ENCODE data around the gene SLC35D2. TPM values are rescaled to one million over a fixed set of nuclear protein-coding genes. Genes with fewer than 3 reads are reported as not detected.

Gene SLC35D2
- total RNA-seq, 1 donor from 2014 or later, result 18.3 TPM

DNA sequence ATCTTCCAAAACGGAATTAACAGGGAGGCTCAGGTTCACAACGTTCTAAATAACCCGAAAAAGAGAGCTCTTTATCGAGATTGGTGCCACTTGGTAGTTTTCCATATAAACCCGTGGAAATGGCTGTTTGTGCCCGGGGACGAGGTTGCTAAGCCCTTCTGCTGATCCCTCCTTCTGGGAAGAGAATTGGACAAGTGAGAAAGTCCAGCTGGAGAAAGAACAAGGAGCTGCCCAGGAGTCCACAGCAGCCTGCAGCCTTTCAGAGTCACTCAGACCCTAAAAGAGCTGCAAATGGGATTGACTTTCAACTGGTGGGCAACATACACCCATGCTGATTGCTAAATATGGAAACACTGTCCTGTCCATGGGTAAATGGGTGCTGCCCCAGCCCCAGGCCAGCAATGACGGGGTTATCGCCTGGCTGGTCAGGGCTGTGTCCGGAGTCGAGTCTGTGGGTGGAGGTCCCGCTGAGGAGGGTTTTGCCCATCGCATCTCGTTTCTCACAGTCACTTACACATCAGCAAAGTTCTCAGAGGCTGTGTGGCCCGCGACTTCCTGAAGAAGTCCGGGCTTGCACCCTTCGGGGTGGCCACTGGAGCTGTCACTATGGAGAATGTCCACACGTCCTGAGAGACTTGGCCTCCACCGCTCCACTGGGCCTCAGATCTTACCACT lies 40.8 kb downstream of the SLC35D2 start:
- Mint-ChIP-seq H3K27ac (ENCODE audit: unreplicated experiment) (peak overlapping the region; percentile 27), H3K36me3 (ENCODE audit: unreplicated experiment) (peaks cover 2% of the 10 kb centered on the region), H3K27me3 (ENCODE audit: unreplicated experiment) (no peaks in the 10 kb centered on the region), H3K4me3 (ENCODE audit: unreplicated experiment) (no peak overlapping the region), H3K9me3 (ENCODE audit: unreplicated experiment) (no peaks in the 10 kb centered on the region), H3K4me1 (ENCODE audit: unreplicated experiment) (peaks cover 27% of the 10 kb centered on the region)
- DNase-seq (ENCODE audit: extremely low spot score, unreplicated experiment), result no peak
- TF ChIP-seq, protein P1, sequence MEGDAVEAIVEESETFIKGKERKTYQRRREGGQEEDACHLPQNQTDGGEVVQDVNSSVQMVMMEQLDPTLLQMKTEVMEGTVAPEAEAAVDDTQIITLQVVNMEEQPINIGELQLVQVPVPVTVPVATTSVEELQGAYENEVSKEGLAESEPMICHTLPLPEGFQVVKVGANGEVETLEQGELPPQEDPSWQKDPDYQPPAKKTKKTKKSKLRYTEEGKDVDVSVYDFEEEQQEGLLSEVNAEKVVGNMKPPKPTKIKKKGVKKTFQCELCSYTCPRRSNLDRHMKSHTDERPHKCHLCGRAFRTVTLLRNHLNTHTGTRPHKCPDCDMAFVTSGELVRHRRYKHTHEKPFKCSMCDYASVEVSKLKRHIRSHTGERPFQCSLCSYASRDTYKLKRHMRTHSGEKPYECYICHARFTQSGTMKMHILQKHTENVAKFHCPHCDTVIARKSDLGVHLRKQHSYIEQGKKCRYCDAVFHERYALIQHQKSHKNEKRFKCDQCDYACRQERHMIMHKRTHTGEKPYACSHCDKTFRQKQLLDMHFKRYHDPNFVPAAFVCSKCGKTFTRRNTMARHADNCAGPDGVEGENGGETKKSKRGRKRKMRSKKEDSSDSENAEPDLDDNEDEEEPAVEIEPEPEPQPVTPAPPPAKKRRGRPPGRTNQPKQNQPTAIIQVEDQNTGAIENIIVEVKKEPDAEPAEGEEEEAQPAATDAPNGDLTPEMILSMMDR (IDR thresholded peaks at IDR 0.05), result no peak

DNA sequence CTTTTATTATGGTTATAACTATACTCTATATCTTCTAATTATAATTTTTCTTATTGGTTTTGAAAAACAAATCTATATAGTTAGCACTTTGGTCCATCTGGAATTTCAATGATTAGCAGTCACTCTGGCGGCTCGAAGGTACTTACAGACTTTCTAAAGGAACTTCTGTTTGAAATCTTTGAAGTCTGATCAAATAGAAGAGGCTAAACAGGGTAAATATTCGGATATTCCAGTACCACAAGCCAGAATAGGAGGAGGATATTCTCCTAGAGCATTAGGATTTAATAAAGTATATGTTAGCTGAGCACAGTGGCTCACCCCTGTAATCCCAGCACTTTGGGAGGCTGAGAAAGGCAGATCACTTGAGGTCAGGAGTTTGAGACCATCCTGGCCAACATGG lies 42.8 kb downstream of the SLC35D2 start:
- Mint-ChIP-seq H3K27me3 (ENCODE audit: unreplicated experiment) (no peaks in the 10 kb centered on the region), H3K36me3 (ENCODE audit: unreplicated experiment) (peaks cover 4% of the 10 kb centered on the region), H3K27ac (ENCODE audit: unreplicated experiment) (no peak overlapping the region), H3K4me1 (ENCODE audit: unreplicated experiment) (peaks cover 27% of the 10 kb centered on the region), H3K9me3 (ENCODE audit: unreplicated experiment) (no peaks in the 10 kb centered on the region), H3K4me3 (ENCODE audit: unreplicated experiment) (no peak overlapping the region)
- TF ChIP-seq, protein P1 (IDR thresholded peaks at IDR 0.05), result no peak
- DNase-seq (ENCODE audit: extremely low spot score, unreplicated experiment), result no peak

DNA sequence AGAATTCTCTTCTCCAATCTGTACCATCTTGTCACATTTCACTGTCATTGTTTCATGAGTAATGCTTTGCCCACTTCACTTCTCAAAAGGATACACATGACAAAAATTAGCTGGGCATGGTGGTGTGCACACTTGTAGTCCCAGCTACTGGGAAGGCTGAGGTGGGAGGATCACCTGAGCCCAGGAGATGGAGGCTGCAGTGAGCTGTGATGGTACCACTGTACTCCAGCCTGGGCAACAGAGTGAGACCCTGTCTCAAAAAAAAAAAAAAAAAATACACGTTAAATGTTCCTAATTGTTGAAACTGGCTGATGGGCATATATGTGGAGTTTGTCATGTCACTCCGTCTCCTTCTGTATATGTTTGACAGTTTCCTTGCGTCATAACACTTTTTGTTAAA lies 45.2 kb downstream of the SLC35D2 start:
- Mint-ChIP-seq H3K4me1 (ENCODE audit: unreplicated experiment) (peaks cover 16% of the 10 kb centered on the region), H3K9me3 (ENCODE audit: unreplicated experiment) (no peaks in the 10 kb centered on the region), H3K27me3 (ENCODE audit: unreplicated experiment) (no peaks in the 10 kb centered on the region), H3K27ac (ENCODE audit: unreplicated experiment) (no peak overlapping the region), H3K36me3 (ENCODE audit: unreplicated experiment) (peaks cover 4% of the 10 kb centered on the region), H3K4me3 (ENCODE audit: unreplicated experiment) (no peak overlapping the region)
- DNase-seq (ENCODE audit: extremely low spot score, unreplicated experiment), result no peak
- TF ChIP-seq, protein P1 (IDR thresholded peaks at IDR 0.05), result no peak

DNA sequence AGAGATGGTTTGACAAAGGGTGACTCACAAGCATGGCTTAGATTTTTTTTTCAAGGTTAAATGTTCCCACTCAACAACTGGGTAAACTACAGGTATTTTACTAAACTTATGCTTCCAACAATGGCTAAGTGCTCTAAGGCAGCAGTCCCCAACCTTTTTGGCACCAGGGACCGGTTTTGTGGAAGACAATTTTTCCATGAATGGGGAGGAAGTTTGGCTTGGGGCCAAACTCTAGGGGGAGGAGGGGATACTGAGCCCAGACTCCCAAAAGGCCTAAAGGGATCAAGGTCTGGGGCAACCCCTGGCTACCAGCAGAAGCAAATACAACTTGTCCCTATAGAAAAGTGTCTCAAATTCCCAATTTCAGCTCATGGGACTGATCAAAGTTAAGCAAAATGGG lies 49.6 kb downstream of the SLC35D2 start:
- TF ChIP-seq, protein P1 (IDR thresholded peaks at IDR 0.05), result no peak
- Mint-ChIP-seq H3K27me3 (ENCODE audit: unreplicated experiment) (no peaks in the 10 kb centered on the region), H3K9me3 (ENCODE audit: unreplicated experiment) (no peaks in the 10 kb centered on the region), H3K4me3 (ENCODE audit: unreplicated experiment) (no peak overlapping the region), H3K4me1 (ENCODE audit: unreplicated experiment) (no peaks in the 10 kb centered on the region), H3K36me3 (ENCODE audit: unreplicated experiment) (peaks cover 4% of the 10 kb centered on the region), H3K27ac (ENCODE audit: unreplicated experiment) (no peak overlapping the region)
- DNase-seq (ENCODE audit: extremely low spot score, unreplicated experiment), result no peak

DNA sequence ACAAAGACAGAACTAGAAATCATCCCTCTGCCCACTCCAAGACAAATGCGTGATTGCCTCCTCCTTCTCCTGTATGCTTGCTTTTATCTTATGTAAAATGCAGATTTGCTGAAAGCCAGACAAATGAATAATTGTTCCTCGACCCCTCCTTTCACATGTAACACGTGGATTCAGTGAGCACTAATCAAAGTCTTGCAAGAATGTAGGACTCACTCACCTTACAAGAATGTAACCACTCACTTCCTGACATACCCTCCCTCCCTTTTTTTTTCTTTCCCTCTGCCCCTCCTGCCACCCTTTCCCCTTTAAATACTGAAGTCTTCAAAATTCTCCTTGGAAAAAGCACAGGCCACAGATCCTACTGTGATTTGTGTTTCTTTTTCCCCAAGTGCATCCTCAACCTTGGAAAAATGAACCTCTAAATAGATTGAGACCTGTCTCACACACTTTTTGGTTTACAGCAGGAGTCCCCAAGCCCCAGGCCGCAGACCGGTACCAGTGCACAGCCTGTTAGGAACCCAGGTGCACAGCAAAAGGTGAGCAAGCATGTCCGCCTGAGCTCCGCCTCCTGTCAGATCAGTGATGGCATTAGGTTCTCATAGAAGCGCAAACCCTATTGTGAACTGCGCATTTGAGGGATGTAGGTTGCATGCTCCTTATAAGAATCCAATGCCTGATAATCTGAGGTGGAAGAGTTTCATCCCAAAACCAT lies 52.1 kb downstream of the SLC35D2 start:
- H3K27ac Mint-ChIP-seq (ENCODE audit: unreplicated experiment), result no peak overlapping the region

More for the DNA sequence above, 52.1 kb downstream of the SLC35D2 start:
- DNase-seq (ENCODE audit: extremely low spot score, unreplicated experiment), result no peak
- Mint-ChIP-seq H3K27me3 (ENCODE audit: unreplicated experiment) (no peaks in the 10 kb centered on the region), H3K9me3 (ENCODE audit: unreplicated experiment) (no peaks in the 10 kb centered on the region), H3K4me3 (ENCODE audit: unreplicated experiment) (no peak overlapping the region), H3K4me1 (ENCODE audit: unreplicated experiment) (no peaks in the 10 kb centered on the region), H3K36me3 (ENCODE audit: unreplicated experiment) (peaks cover 4% of the 10 kb centered on the region)
- TF ChIP-seq, protein P1 (IDR thresholded peaks at IDR 0.05), result no peak
